ENCODE results near the gene CACNB4.
"Not testable (repeated sequence)": the region's sequence is repeated elsewhere in the genome, so short reads cannot be mapped to it uniquely, and the experiment has no call there.

CACNB4 gene

DNA sequence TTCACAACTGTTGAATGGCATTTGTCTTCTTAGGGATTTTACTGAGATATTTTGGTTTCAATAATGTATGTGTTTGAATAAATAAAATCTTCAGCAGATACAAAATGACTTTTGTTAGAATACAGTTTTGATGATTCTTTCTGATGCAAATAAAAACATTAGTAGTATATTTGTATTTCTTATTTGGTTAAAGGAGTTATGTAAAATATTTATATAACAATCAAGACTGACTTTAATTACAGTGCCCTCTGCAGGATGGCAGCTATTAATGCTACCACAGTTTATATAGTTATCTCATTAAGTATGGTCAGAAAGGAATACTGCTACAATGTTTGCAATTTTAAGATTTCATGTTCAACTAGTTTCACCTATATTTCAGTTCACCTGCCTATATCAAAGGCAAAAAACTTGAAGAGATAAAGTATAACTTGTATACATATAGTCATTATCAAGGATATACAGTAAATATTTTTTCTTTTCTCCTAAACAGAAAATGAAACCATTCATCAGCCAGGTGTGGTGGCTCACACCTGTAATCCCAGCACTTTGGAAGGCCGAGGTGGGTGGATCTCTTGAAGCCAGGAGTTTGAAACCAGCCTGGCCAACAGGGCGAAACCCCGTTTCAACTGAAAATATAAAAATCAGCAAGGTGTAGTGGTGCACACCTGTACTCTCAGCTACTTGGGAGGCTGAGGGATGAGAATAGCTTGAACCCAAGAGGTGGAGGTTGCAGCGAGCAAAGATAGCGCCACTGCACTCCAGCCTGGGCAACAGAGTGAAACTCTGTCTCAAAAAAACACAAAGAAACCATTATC is 290.4 kb downstream of the CACNB4 start:
- no peak for DNase-seq

DNA sequence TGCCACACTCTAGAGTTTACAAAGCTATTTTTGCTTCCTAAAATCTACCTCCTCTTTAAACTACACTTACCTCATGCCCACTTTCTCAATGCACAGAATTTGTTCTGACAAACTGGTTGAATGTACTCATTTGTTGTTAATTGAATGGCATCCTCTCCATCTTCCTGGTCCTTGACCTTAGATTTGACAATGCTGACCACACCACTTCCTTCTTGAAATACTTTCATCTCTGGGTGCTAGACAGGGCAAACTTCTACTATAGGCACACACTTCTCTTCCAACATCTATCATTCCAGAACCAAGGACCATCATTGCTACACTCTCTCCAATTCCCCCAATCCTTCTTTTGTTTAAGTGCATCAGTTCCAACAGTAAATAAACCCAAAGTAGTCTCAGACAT is 292.9 kb downstream of the CACNB4 start:
- no peak for DNase-seq

DNA sequence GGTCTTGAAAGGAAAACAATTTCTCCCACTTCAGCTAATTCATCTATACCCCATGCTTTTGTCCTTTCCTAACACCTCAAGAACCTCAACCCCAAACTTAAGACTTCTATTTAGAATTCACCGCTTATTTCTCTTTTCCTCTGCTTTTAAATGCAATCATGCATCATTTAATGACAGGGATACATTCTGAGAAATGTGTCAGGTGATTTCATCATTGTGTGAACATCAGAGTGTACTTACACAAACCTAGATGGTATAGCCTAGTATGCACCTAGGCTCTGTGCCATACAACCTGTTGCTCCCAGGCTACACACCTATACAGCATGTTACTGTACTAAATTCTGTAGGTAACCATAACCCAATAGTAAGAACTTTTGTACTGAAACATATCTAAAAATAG is 293.5 kb downstream of the CACNB4 start:
- DNase-seq = no peak

DNA sequence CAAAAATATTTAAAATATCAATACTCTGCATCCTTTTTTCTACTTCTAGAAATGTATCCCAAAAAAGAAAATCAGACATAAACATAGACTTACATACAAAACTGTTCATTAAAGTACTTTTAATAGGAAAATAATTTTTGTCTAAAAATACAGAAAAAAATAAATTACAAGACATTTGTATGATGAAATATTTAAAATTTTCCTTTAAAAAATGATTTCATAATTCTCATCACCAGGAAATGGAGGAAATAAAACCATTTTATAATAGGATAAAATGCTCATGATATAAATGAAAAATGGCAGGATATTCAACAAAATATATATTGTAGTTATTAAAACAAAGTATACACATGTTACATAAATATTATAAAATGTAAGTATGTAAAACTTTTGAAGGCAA is 295.0 kb downstream of the CACNB4 start:
- DNase-seq = no peak

DNA sequence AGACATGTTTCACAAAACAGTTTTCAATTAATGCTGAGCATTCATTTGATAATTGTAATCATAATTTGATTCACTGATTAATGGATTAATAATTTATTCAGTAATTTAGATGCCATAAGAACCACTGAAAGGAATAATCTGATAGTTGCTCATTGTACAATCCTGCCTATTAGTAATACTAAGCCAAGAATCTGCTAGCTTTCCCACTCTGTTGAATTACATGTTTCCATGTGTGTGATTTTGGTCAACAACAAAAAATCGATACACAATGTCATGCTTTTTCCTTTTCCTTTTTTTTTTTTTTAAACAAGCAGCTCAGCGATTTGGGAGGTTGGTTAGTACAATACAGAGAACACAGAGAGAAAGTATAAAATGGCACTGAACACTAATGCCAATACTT is 296.5 kb downstream of the CACNB4 start:
- no peak for DNase-seq

DNA sequence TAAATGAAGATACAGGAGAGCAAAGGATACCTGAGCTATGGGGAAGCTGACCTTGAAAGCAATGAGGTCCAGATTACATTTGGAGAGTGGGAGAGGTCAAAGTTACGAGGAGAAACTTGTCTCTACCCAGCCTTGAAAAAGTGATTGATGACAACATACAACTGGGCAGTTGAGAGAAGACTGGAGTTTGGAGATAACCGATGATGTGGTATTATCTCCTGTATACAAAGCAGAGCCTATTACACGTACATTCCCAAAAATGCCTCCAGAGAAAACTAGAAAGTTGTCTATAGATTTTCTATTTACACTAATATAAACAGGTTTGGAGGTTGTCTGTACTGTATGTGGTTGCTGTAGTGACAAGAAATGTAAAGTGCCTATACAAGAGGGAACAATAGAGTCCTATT is 299.0 kb downstream of the CACNB4 start:
- DNase-seq = no peak

DNA sequence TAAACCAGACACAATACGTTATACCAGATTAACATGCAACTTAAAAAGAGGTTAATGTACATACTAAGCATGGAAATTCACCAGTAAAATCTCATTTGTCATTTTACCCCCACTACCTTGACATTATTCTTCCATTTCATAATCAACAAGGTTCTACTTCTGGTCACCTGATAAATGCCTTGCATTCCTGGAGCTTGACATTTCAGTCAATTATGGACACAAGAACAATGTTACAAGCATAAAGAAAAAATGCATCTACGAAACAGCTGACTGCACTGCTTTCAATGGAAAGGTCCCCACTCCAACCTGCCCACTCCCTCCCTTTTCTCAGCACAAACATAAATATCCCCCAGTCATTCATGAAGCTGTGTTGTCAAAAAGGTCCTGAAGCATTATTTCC is 302.1 kb downstream of the CACNB4 start:
- no peak for DNase-seq

DNA sequence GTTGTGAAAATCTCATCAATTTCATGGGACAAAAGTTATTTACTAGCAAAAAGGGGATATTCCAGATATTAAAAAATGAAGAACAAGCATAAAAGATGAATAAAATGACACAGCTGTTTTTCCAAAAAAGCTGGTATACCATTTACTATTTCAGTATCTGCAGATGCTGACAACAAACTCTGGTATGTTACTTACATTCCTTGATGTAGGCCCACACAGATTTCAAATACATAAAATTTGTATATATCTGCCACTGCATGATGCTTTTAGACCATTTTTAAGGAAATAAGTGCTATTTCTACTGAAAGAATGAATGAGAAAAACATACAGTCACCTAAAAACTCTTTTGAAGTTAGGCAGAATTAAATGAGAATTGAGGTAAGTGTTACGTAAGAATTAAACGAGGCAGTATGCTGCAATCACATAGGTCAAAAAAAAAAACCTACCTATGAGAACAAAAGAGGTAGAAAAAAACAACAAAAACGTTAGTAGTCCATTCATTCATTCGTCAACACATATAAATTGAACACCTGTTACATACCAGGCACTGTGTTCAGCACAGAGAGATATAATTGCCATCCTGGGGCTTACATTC is 303.1 kb downstream of the CACNB4 start:
- no peak for DNase-seq

DNA sequence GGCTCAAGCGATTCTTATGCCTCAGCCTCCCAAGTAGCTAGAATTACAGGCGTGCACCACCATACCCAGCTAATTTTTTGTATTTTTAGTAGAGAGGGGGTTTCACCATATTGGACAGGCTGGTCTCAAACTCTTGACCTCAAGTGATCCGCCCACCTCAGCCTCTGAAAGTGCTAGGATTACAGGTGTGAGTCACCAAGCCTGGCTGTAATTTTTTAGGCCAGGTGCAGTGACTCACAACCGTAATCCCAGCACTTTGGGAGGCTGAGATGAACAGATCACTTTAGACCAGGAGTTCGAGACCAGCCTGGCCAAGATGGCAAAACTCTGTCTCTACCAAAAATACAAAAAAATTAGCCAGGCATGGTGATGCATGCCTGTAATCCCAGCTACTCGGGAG is 304.4 kb downstream of the CACNB4 start:
- DNase-seq = not testable (repeated sequence)

DNA sequence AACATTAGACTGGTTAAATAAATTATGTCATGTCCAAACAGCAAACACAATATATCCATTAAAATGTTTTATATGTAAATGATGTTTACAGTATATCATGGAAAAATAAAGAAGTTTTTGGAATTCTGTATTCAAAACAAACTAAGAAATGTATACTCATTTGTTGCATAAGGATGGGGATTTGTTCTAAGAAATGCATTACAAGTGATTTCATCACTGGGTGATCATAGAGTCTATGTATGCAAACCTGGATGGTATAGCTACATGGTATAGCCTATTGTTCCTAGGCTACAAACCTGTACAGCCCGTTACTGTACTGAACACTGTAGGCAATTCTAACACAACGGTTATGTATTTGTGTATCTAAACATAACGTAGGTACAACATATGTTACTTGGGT is 305.7 kb downstream of the CACNB4 start:
- no peak for DNase-seq

DNA sequence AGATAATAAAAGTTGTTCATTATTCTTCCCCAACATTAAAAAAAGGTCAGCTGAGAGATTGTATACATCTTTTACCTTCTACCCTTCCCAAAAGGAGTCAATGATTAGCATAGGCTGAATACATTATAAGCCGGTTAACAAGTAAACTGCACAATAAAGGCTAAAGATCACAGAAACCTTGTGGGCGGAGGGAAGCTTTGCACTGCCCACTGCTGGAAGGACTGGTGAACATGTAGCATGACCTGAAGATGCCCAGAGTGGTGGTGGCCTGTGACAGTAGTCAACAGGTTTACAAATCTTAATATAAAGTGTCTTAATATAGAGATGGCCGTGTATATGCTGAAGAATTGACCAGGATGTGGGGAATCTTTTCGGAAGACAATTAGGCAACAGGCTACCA is 306.3 kb downstream of the CACNB4 start:
- DNase-seq = no peak

DNA sequence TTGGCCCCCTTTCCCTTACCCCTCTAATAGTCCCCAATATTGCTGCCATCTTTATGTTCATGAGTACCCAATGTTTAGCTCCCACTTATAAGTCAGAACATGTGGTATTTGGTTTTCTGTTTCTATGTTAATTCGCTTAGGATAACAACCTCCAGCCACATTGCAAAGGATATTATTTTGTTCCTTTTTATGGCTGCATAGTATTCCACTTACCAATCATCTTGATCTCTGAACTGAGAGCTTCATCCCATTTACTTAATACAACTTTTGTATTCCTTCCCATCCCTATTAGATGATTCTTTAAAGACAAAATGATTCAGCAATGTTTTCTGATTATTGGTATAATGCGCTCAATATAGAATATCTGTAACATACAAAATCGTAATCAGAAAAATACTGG is 307.3 kb downstream of the CACNB4 start:
- DNase-seq = no peak

DNA sequence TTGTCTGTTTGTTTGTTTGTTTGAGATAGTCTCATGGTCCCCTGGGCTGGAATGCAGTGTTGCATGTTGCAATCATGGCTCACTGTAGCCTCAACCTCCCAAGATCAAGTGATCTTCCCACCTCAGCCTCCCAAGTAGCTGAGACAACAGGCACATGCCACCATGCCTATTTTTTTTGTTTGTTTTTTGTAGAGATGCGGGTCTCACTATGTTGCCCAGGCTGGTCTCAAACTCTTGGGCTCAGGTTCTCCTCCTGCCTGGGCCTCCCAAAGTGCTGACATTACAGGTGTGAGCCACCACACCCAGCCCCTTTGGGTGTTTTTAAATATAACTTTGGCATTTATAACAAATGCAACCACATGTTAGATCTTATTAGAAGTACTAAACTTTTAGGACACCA is 308.2 kb downstream of the CACNB4 start:
- no peak for DNase-seq

DNA sequence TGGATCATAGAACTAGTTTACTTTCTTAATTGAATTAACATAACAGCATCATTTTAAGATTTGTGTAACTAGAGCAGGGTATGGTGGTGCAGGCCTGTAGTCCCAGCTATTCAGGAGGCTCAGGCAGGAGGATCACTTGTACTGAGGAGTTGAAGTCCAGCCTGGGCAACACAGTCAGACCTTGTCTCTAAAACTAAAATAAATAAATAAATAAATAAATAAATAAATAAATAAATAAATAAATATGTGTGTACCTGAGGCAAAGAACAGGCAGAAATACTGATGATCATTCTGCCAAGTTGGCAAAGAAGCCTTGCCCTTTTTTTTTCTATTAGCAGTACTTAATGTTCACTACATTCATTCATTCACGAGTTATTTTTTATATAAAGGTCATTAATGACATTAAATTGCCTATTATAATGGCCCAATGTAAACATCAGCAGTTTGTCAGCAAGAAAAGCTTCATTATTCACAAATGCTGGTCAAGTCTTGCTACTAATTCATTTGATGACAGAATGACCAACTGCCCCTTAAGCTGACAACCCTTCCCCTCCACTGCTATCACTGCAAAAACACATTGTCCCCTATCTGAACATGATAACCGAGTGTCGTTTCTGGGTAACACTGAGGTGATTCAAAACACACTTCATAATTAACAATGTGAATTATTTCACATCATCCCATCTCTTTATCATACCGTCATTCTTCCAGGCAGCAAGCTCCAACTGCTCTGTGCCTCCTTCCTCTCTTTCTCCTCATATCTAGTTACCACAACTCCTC is 309.6 kb downstream of the CACNB4 start:
- DNase-seq = no peak

DNA sequence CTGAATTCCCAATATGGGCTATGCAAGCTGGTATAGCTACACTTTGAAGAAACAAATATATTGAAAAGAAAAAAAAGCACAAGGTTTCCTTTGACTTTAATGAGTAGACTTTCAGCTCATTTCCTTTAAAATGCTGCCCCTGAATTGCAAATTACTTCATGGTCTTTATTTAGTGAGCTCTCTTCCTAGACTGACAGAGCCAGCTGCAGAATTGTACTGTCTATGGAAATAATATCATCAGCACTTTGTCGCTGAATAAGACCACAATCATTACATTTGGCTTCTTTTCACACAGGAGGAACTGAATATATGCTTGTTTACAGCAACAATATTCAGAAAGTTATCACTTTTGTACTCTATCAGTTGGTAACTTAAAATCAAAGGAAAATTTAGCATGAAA is 312.4 kb downstream of the CACNB4 start:
- no peak for DNase-seq

DNA sequence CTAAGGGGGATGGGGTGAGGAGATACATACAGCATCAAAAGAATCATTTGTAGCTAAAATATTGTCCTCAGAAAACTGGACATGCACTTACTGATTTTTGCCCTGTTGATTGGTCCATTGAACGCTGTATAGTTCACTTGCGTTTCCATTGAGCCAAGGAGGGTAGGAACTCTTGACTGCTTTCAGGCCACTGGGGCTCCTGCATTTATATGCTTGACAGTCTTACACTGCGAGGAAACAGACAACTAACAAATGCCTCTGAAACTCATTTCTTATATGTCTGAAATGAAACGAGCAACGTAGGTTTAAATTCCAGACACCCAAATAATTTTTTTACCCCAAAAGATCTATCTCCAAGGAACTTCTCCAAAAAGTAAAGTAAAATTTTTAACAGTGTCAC is 312.8 kb downstream of the CACNB4 start:
- DNase-seq = no peak

DNA sequence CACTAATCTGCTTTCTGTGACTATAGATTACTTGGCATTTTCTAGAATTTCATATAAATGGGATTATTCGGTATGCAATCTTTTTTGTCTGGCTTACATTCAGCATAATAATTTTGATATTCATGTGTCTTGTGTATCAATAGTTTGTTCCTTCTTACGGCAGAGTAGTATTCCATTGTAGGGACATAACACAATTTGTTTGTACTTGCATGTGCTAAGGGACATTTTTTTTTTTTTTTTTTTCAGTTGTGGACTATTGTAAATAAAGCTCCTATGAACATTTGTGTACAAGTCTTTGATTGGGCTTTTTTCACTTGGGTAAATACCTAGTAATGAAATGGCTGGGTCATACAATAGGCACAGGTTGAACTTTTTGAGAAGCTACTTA is 315.7 kb downstream of the CACNB4 start:
- no peak for DNase-seq
